ENCODE data around the gene LRIG1.

GRCh38 chr3:66492672-66493071 lies 8.2 kb downstream of the LRIG1 start:
- no peak for TF ChIP-seq POLR2A (IDR thresholded peaks at IDR 0.05)
- no peak for TF ChIP-seq CTCF (IDR thresholded peaks at IDR 0.05)

Data from tibial nerve (tissue), 3 donors.